Peyer's patch (tissue), 4 donors: Measurements from ENCODE around the gene ZNF766. TPM values are rescaled to one million over a fixed set of nuclear protein-coding genes. Genes with fewer than 3 reads are reported as not detected.
"Not testable (repeated sequence)": the region's sequence is repeated elsewhere in the genome, so short reads cannot be mapped to it uniquely, and the experiment has no call there.

Source experiments
- DNase-seq, 3 donors: peaks; one replicate each; pipeline ENCODE4 v3.0.0-alpha.2; 2017 to 2019
- H3K27ac ChIP-seq, 4 donors: fragments of 200-600 bp; sonication (generic); one replicate each; pipeline ENCODE4 v1.5.1; 2016 to 2019
- H3K27me3 ChIP-seq, 2 donors: fragments of 200-600 bp; sonication (generic); one replicate each; pipeline ENCODE4 v1.5.1; 2019
- H3K36me3 ChIP-seq, 3 donors: fragments of 200-600 bp; sonication (generic); one replicate each; pipeline ENCODE4 v1.5.1; 2016 to 2019
- H3K4me1 ChIP-seq, 4 donors: fragments of 200-600 bp; sonication (generic); one replicate each; pipeline ENCODE4 v1.5.1; 2016 to 2019
- H3K4me3 ChIP-seq, 4 donors: fragments of 200-600 bp; sonication (generic); 1 replicate in 3 of 4; 2 replicates in 1 of 4; pipeline ENCODE4 v1.5.1; 2016 to 2019; ENCODE audit warnings: mild to moderate bottlenecking in 1 of 4
- H3K9me3 ChIP-seq, 4 donors: fragments of 200-600 bp; sonication (generic); one replicate each; pipeline ENCODE4 v1.5.1; 2016 to 2019; ENCODE audit warnings: mild to moderate bottlenecking in 1 of 4
- POLR2A ChIP-seq, 2 donors: fragments of 450-650 bp; IDR thresholded peaks; one replicate each; pipeline ENCODE4 v1.5.1; 2017; ENCODE audit warnings: antibody characterized with exemption in 2 of 2, mild to moderate bottlenecking in 2 of 2, moderate library complexity in 2 of 2
- total RNA-seq, 4 donors: library from RNA; depleted of rRNA; stranded (reverse); fragments of >200 nt; gene quantifications; one replicate each; pipeline ENCODE4 v1.1.0, GENCODE V29; 2016
- TF ChIP-seq, protein P1 (sequence below), 6 experiments: fragments of 450-650 bp in 4 of 6; fragments of 200-600 bp in 2 of 6; sonication (generic) in 1 of 6; IDR thresholded peaks; one replicate each; pipeline ENCODE4 v1.5.1; 2017 to 2019; ENCODE audit warnings: antibody characterized with exemption in 6 of 6, mild to moderate bottlenecking in 3 of 6, moderate library complexity in 1 of 6

The ZNF766 gene
- total RNA-seq, 4 donors from 2014 or later, result 4.0 to 15.7 (median 7.0) TPM

DNA sequence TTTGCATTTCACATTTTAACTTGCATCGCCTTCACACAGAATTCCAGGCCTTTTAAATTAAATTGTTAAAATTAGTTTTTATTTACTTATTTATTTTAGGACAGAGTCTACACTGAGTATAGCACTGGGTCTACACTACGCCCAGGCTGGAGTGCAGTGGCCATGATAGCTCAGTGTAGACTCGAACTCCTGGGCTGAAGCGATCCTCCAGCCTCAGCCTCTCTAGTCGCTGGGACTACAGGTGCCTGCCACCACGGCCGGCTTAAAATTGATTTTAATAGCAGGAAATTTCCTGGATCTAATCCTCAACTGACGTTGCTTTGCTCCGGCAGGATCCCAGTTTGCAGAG, 66.4 kb downstream of the ZNF766 start:
- H3K27ac ChIP-seq, result peak overlapping the region; percentile 61 to 75 (median 66)
- DNase-seq, result no peak
- peaks cover 0 to 37% (median 19%) of the 10 kb centered on the region in 4 donors for H3K9me3 ChIP-seq
- H3K36me3 ChIP-seq, result no peaks in the 10 kb centered on the region
- no peaks in the 10 kb centered on the region for H3K27me3 ChIP-seq
- TF ChIP-seq POLR2A (IDR thresholded peaks at IDR 0.05), result no peak
- TF ChIP-seq, protein P1, sequence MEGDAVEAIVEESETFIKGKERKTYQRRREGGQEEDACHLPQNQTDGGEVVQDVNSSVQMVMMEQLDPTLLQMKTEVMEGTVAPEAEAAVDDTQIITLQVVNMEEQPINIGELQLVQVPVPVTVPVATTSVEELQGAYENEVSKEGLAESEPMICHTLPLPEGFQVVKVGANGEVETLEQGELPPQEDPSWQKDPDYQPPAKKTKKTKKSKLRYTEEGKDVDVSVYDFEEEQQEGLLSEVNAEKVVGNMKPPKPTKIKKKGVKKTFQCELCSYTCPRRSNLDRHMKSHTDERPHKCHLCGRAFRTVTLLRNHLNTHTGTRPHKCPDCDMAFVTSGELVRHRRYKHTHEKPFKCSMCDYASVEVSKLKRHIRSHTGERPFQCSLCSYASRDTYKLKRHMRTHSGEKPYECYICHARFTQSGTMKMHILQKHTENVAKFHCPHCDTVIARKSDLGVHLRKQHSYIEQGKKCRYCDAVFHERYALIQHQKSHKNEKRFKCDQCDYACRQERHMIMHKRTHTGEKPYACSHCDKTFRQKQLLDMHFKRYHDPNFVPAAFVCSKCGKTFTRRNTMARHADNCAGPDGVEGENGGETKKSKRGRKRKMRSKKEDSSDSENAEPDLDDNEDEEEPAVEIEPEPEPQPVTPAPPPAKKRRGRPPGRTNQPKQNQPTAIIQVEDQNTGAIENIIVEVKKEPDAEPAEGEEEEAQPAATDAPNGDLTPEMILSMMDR (IDR thresholded peaks at IDR 0.05), result no peak
- H3K4me3 ChIP-seq, result peak overlapping the region; percentile 49 to 81 (median 64)
- H3K4me1 ChIP-seq, result peaks cover 0 to 4% (median 0%) of the 10 kb centered on the region in 4 donors

DNA sequence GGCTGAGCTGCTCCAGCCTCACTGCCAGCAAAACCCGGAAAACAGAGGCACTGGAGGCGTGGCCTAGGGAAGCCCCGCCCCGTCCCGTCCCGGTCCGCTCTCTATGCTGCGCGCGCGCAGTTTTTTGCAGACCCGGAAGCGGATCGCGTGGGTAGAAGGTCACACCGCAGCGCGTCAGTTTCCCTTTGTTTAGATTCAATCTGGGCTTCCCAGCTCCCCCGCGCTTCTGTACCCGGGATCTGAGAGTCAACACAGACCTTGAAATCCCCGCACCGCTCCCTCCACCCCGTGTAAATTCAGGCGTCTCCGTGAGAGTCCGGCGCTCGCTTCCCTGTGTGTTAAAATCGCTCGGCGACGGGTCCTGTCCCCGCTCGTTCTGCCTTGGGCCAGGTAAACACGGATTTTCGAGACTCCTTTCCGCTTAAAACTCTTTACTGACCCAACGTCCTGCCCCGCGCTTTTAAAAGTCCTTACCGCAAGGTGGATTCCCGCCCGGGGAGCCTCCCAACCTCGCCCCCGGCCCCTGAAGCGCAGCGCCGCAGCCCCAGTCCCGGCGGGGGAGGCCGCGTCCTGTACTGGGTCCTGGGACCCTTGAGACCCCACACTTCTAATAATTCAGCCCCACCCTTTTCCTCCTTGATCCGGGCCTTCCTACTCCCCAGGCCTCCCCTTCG, 66.9 kb downstream of the ZNF766 start, which contains the start of gene ZNF610:
TSS of gene ZNF610 (plus strand) at position 127 of the 674 bp plus-strand sequence. CDS start 12,930 bp downstream, outside the sequence.
- TF ChIP-seq POLR2A (IDR thresholded peaks at IDR 0.05), result peak; percentile 47 to 52
- TF ChIP-seq, protein P1 (IDR thresholded peaks at IDR 0.05), result no peak
- Histone ChIP-seq H3K4me3 (peak within 1 kb of the TSS; percentile 49 to 81 (median 64)), H3K4me1 (peaks cover 0 to 4% (median 0%) of the 10 kb centered on the region in 4 donors), H3K36me3 (no peaks in the 10 kb centered on the region), H3K27me3 (no peaks in the 10 kb centered on the region), H3K27ac (peak within 1 kb of the TSS; percentile 61 to 75 (median 66)), H3K9me3 (peaks cover 0 to 34% (median 17%) of the 10 kb centered on the region in 4 donors)
- peak; percentile 75 to 94 (median 91) for DNase-seq

GRCh38 chr19:52336791-52337381, 67.5 kb downstream of the ZNF766 start:
- H3K27ac ChIP-seq, result peak overlapping the region; percentile 61 to 75 (median 66)
- DNase-seq, result no peak
- H3K4me1 ChIP-seq, result peaks cover 0 to 4% (median 0%) of the 10 kb centered on the region in 4 donors
- H3K27me3 ChIP-seq, result no peaks in the 10 kb centered on the region
- H3K4me3 ChIP-seq, result peak overlapping the region; percentile 49 to 81 (median 64)
- no peaks in the 10 kb centered on the region for H3K36me3 ChIP-seq
- H3K9me3 ChIP-seq, result peaks cover 0 to 28% (median 16%) of the 10 kb centered on the region in 4 donors
- no peak for TF ChIP-seq POLR2A (IDR thresholded peaks at IDR 0.05)
- TF ChIP-seq, protein P1 (IDR thresholded peaks at IDR 0.05), result no peak

- DNase-seq, H3K27ac ChIP-seq, H3K4me3 ChIP-seq, H3K4me1 ChIP-seq, H3K36me3 ChIP-seq, H3K27me3 ChIP-seq: not testable (repeated sequence)
- peaks cover 0 to 21% (median 5%) of the 10 kb centered on the region in 4 donors for H3K9me3 ChIP-seq
These were observed 69.6 kb downstream of the ZNF766 start for GRCh38 chr19:52339022-52339421.

DNA sequence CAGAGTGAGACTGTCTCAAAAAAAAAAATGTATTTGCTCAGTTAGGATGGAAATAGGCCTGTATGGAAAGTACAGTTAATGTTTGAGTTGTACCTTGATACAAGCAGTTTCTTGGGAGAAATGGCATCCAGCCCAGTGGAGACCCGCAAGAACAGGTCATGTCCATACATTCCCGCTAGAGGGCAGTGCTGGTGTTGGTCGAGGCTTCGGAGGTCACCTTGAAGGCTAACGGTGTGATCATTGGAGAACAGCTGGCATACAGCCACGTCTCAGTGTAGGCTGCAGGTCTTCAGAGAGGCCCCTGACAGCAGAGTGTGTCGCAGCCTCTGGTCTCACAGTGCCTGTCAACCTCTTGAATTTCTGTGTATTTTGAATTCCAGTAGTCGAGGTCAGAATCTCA, 74.2 kb downstream of the ZNF766 start:
- Histone ChIP-seq H3K27ac (no peak overlapping the region), H3K4me1 (no peaks in the 10 kb centered on the region), H3K9me3 (peaks cover 0 to 6% (median 1%) of the 10 kb centered on the region in 4 donors), H3K4me3 (no peak overlapping the region), H3K27me3 (no peaks in the 10 kb centered on the region), H3K36me3 (no peaks in the 10 kb centered on the region)
- no peak for TF ChIP-seq POLR2A (IDR thresholded peaks at IDR 0.05)
- TF ChIP-seq, protein P1 (IDR thresholded peaks at IDR 0.05), result peak in 4 of 6 experiments; percentile 19 to 37 (median 33)
- DNase-seq, result peak in 2 of 3 donors; percentile 51 to 64

GRCh38 chr19:52345162-52345561, 75.8 kb downstream of the ZNF766 start:
- Histone ChIP-seq H3K36me3 (peaks cover 0 to 10% (median 0%) of the 10 kb centered on the region in 3 donors), H3K4me1 (no peaks in the 10 kb centered on the region), H3K9me3 (peaks cover 0 to 6% (median 1%) of the 10 kb centered on the region in 4 donors), H3K27me3 (no peaks in the 10 kb centered on the region), H3K4me3 (no peak overlapping the region), H3K27ac (no peak overlapping the region)
- TF ChIP-seq POLR2A (IDR thresholded peaks at IDR 0.05), result no peak
- TF ChIP-seq, protein P1 (IDR thresholded peaks at IDR 0.05), result no peak
- no peak for DNase-seq
